GM19463 (cell line): ENCODE measurements around the gene AASS.

Experiments
- ATAC-seq: cut with Tn5 transposase; IDR thresholded peaks from one replicate; pipeline ENCODE4 v1.9.1; 2021; ENCODE audit warnings: mild to moderate bottlenecking, moderate library complexity; ENCODE audit not compliant: unreplicated experiment

Gene AASS

DNA sequence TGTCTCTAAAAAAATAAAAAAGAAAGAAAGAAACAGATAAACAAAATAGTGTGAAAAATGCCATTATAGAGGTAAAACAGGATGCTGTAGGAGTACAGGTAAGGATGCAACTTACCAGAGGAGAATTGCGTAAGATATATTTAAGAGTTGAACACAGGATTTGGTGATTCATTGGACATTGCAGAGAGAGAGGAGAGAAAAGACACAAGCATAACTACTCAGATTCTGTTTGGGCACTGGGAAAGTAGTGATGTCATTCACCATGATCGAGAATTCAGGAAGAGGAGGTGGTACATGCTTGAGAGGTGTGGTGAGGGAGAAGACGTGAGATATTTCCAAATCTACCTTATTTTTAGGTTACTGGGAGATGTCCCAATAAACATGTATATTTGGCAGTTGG is 97.6 kb downstream of the AASS start:
- no peak for ATAC-seq

DNA sequence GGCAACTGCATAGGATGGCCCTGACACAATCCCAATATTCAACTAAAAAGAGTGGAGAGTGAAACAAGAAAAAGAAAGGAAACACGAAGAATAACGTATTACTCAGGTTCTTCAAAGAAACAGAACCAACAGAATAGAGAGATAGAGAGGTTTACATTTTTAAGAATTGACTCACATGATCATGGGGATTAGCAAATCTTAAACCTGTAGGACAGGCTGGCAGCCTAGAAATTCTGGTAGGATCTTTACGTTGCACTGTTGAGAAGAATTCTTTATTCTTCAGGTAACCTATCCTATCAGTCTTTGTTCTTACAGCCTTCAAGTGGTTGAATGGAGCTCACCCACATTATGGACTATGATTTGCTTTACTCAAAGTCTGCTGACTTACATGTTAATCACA is 103.9 kb downstream of the AASS start:
- ATAC-seq: no peak

DNA sequence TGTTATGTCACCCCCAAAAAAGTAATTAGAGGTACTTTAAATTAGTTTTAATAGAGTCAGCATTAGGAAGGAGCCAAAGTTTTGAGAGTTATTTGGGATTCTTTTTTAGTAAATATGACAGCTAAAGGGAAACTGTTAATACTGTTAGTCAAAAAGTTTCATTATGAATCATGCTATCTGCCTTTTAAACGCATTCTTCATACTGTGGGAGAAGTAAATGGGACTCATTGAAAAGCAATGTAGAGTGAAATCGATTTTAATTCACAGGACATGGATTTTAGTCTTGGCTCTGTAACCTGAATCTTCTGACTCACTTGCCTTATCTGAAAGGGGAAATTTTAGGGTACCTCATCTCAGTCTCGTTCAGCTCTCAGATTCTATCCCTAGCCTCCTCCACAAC is 105.1 kb downstream of the AASS start:
- no peak for ATAC-seq

DNA sequence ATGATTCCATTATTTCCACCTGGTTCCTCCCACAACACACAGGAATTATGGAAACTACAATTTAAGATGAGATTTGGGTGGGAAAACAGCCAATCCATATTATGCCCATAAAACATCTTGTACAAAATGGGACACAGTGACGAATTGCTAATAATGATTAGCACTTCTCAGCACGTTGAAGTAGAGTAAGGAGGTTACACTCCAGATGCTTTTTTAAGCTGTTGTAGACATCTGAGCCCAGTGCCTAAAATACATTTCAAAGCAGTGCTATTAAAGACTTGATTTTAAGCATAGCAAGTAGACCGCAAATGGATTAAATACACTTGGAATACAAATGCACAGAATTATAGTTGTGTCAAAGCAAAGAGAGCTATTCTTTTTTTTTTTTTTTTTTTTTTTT is 105.9 kb downstream of the AASS start:
- no peak for ATAC-seq

DNA sequence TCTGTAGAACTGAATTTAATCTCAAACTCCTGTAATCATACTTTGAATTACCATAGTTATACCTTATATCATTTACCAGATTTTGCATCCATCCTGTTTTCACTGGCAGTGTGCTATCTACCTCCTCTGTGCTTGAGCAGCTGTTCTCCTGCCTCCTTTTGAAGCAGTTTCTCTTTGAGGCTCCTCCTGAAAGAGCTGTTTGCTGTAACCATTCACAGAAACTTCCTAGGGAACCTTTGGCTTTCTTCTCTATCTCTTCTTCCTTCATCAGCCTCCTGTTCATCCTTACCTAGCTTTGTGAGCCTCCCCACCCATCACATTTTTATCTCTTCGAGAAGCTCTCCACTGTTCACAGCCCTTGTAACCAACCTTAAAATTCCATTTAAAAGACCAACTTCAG is 108.2 kb downstream of the AASS start:
- ATAC-seq: no peak

DNA sequence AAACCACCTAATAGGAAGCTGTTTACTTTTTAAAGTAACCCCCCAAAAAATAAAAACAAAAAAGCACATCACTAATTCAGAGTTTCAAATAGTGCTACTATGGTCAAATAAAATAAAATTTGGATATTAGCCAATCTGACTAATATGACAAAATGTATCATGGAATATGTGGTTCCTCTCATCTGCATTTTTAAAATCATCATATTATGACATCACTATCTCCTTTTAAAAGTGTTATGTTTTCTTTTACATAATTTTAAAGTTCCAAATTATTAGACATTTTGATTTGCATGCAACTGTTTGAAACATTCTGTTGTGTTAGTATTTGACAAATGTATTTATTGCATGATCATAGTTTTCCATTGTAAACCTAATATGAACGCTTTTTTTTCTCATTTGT is 110.4 kb downstream of the AASS start:
- no peak for ATAC-seq

DNA sequence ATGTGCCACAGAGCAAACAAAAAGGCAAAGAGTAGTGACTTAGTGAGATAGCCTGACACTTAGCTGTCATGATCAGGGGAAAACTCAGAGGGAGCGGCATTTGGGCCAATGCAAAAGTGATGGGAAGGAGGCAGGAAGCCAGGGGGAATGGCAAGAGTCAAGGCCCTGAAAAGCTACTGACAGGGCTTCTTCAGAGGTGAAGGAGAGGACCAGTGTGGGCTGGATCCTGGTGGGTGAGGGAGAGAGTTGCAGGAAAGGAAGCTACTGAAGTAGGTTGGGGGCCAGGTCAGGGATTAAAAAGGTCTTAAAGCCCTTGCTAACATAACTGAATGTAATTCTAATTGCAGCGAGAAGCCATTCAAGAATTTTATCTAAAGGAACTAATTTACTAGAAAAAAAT is 117.0 kb downstream of the AASS start:
- ATAC-seq: no peak
